Breast epithelium (tissue), 4 donors: ENCODE results near the gene APBB2. TPM values are rescaled to one million over a fixed set of nuclear protein-coding genes. Genes with fewer than 3 reads are reported as not detected.

Experiments
- DNase-seq, 2 donors: peaks; one replicate each; pipeline ENCODE4 v3.0.0-alpha.2; 2019; ENCODE audit warnings: low spot score in 2 of 2
- H3K27ac ChIP-seq, 2 donors: fragments of 200-600 bp; sonication (generic) in 1 of 2; one replicate each; pipeline ENCODE4 v1.5.1; 2016 to 2019; ENCODE audit warnings: mild to moderate bottlenecking in 1 of 2
- H3K27me3 ChIP-seq, 2 donors: fragments of 200-600 bp; sonication (generic) in 1 of 2; one replicate each; pipeline versions ENCODE4 v1.5.1 to v1.6.0; 2017 to 2019; ENCODE audit warnings: control low read depth in 1 of 2, mild to moderate bottlenecking in 1 of 2
- H3K36me3 ChIP-seq: fragments of 200-600 bp; one replicate; pipeline ENCODE4 v1.5.1; 2019
- H3K4me1 ChIP-seq, 2 donors: fragments of 200-600 bp; sonication (generic); one replicate each; pipeline ENCODE4 v1.5.1; 2016 to 2019; ENCODE audit warnings: control low read depth in 1 of 2
- H3K4me3 ChIP-seq, 3 donors: fragments of 200-600 bp; sonication (generic); 1 replicate in 2 of 3; 2 replicates in 1 of 3; pipeline ENCODE4 v1.5.1; 2016 to 2019; ENCODE audit warnings: mild to moderate bottlenecking in 3 of 3, moderate library complexity in 2 of 3
- H3K9me3 ChIP-seq, 2 donors: fragments of 200-600 bp; sonication (generic) in 1 of 2; one replicate each; pipeline ENCODE4 v1.5.1; 2016 to 2019; ENCODE audit warnings: control low read depth in 1 of 2
- CTCF ChIP-seq, 3 donors: fragments of 450-650 bp; IDR thresholded peaks; one replicate each; pipeline ENCODE4 v1.5.1; 2016 to 2017; ENCODE audit warnings: antibody characterized with exemption in 3 of 3, mild to moderate bottlenecking in 3 of 3, moderate library complexity in 3 of 3
- POLR2A ChIP-seq: fragments of 450-650 bp; IDR thresholded peaks from one replicate; pipeline ENCODE4 v1.6.1; 2016; ENCODE audit warnings: antibody characterized with exemption, mild to moderate bottlenecking, moderate library complexity
- POLR2AphosphoS5 ChIP-seq, 3 donors: sonication (generic); formaldehyde crosslinking; IDR thresholded peaks; one replicate each; pipeline ENCODE4 v1.6.1; 2017; ENCODE audit warnings: antibody characterized with exemption in 3 of 3
- intact Hi-C: fragments of 100-400 bp; cut with DNase I; formaldehyde crosslinking; loops from one replicate; pipeline ENCODE4 v1.15.1; 2023; ENCODE audit warnings: low total_unique reads
- total RNA-seq, 3 donors: library from RNA; depleted of rRNA; stranded (reverse); fragments of >200 nt; gene quantifications; one replicate each; pipeline ENCODE4 v1.1.0, GENCODE V29; 2016

APBB2 gene
- total RNA-seq, 3 donors from 2014 or later: 87.4 to 192 (median 153) TPM

- intact Hi-C loops: loop anchor here (5.0 kb wide), 1 partner anchor 285 kb away; no protein-coding TSS in a partner anchor
- DNase-seq: peak in 1 of 2 donors; percentile 38
- TF ChIP-seq CTCF (IDR thresholded peaks at IDR 0.05) (peak; percentile 53 to 57 (median 54)), POLR2AphosphoS5 (IDR thresholded peaks at IDR 0.05) (peak in 1 of 3 donors; percentile 13), POLR2A (no peak)
Measured at GRCh38 chr4:41212616-41213203, 1.6 kb downstream of the APBB2 start.

DNA sequence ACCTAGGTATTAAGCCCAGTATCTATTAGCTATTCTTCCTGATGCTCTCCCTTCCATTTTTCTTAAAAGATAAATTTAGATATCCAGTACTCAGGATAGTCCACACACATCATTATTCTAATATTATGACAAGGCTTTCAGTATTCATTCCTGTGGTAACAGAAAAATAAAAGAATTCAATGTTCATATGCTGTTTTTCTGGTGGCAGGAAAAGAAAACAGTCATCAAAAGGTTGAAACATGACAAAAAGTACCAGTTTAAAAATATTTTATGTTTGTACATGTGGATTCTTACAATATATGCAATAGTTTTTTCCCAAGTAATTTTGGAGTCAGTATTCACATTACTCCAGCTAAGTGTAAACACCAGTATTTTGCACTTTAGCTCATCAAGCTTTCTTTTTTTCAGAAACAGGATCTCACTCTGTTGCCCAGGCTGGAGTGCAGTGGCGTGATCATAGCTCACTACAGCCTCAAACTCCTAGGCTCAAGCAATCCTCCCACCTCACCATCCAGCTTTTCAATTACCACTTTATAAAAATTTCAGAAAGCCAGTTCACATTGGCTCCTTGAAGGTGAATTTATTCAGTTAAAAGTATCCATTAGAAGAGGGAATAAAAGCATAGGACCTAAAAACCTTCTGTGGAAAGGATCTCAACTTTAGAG is 2.3 kb downstream of the APBB2 start:
- Histone ChIP-seq H3K27me3 (no peaks in the 10 kb centered on the region), H3K36me3 (no peaks in the 10 kb centered on the region), H3K4me3 (peak overlapping the region; percentile 75 to 88 (median 87)), H3K9me3 (no peaks in the 10 kb centered on the region), H3K4me1 (no peaks in the 10 kb centered on the region), H3K27ac (no peak overlapping the region)
- TF ChIP-seq POLR2A: no peak
- TF ChIP-seq POLR2AphosphoS5 (IDR thresholded peaks at IDR 0.05): no peak
- no peak for TF ChIP-seq CTCF (IDR thresholded peaks at IDR 0.05)
- intact Hi-C loops: loop anchor here (5.0 kb wide), 1 partner anchor 285 kb away; no protein-coding TSS in a partner anchor
- DNase-seq: no peak

More at GRCh38 chr4:41212616-41213203, 1.6 kb downstream of the APBB2 start:
- Histone ChIP-seq H3K9me3 (no peaks in the 10 kb centered on the region), H3K27ac (no peak overlapping the region), H3K4me1 (no peaks in the 10 kb centered on the region), H3K27me3 (no peaks in the 10 kb centered on the region), H3K4me3 (peak overlapping the region; percentile 75 to 88 (median 87)), H3K36me3 (no peaks in the 10 kb centered on the region)

DNA sequence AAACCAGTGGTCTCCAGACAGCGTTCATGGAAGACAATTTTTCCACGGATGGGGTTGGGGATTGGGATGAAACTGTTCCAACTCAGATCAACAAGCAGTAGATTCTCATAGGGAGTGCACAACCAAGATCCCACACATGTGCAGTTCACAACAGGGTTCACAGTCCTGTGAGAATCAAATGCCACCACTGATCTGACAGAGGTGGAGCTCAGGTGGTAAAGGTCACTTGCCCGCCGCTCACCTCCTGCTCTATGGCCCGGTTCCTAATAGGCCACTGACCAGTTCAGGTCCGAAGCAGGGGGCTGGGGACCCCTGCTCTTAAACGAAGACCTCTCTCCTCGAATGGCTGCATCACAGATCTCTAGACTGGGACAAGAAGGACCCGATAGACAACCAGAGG is 4.4 kb downstream of the APBB2 start:
- peaks cover 0 to 4% of the 10 kb centered on the region in 2 donors for H3K4me1 ChIP-seq
- intact Hi-C loops: loop anchor here (5.0 to 10.0 kb wide), 2 partner anchors 55 to 283 kb away; no protein-coding TSS in a partner anchor
- no peak overlapping the region for H3K27ac ChIP-seq
- H3K27me3 ChIP-seq: no peaks in the 10 kb centered on the region
- TF ChIP-seq POLR2AphosphoS5 (IDR thresholded peaks at IDR 0.05) (no peak), POLR2A (no peak), CTCF (IDR thresholded peaks at IDR 0.05) (no peak)
- no peaks in the 10 kb centered on the region for H3K36me3 ChIP-seq
- no peaks in the 10 kb centered on the region for H3K9me3 ChIP-seq
- H3K4me3 ChIP-seq: no peak overlapping the region
- DNase-seq: no peak

GRCh38 chr4:41209187-41209586 is 5.2 kb downstream of the APBB2 start:
- Histone ChIP-seq H3K36me3 (no peaks in the 10 kb centered on the region), H3K4me3 (no peak overlapping the region), H3K4me1 (peaks cover 0 to 6% of the 10 kb centered on the region in 2 donors), H3K27me3 (no peaks in the 10 kb centered on the region), H3K9me3 (no peaks in the 10 kb centered on the region), H3K27ac (no peak overlapping the region)
- intact Hi-C loops: loop anchor here (10.0 kb wide), 1 partner anchor 54 kb away; no protein-coding TSS in a partner anchor
- DNase-seq: no peak
- TF ChIP-seq POLR2A (no peak), CTCF (IDR thresholded peaks at IDR 0.05) (no peak), POLR2AphosphoS5 (IDR thresholded peaks at IDR 0.05) (no peak)

GRCh38 chr4:41207291-41207831 is 7.0 kb downstream of the APBB2 start:
- no peaks in the 10 kb centered on the region for H3K36me3 ChIP-seq
- no peaks in the 10 kb centered on the region for H3K27me3 ChIP-seq
- no peak for DNase-seq
- no peak overlapping the region for H3K4me3 ChIP-seq
- peaks cover 0 to 8% of the 10 kb centered on the region in 2 donors for H3K4me1 ChIP-seq
- no peaks in the 10 kb centered on the region for H3K9me3 ChIP-seq
- TF ChIP-seq POLR2A: no peak
- TF ChIP-seq CTCF (IDR thresholded peaks at IDR 0.05): no peak
- TF ChIP-seq POLR2AphosphoS5 (IDR thresholded peaks at IDR 0.05): no peak
- no peak overlapping the region for H3K27ac ChIP-seq
- intact Hi-C loops: loop anchor here (10.0 kb wide), 1 partner anchor 53 kb away; no protein-coding TSS in a partner anchor
